HEK293 (cell line): Measurements from ENCODE around the gene IFFO2.

ENCODE experiments used
- CTCF ChIA-PET: fragments of 350-600 bp; formaldehyde crosslinking; extraction: SDS; loops from one replicate; lab custom pipeline; 2021; ENCODE audit warnings: antibody characterized with exemption; lab: Yijun Ruan, JAX
- POLR2A ChIA-PET: fragments of 300-600 bp; formaldehyde crosslinking; extraction: SDS; loops from one replicate; lab custom pipeline; 2020; ENCODE audit warnings: antibody characterized with exemption, inconsistent platforms; lab: Yijun Ruan, JAX
- H3K27ac ChIP-seq: fragments of 200-500 bp; sonication (Bioruptor generic); 2 replicates; pipeline ENCODE4 v1.5.1; 2014; ENCODE audit warnings: low read depth, low read length, control low read depth, inconsistent platforms; ENCODE audit errors: extremely low read depth
- H3K36me3 ChIP-seq, 2 experiments: fragments of 200-500 bp in 1 of 2; sonication (Bioruptor generic) in 1 of 2; 1 replicate in 1 of 2; 2 replicates in 1 of 2; pipeline ENCODE4 v1.5.1; 2014 to 2017; ENCODE audit warnings: inconsistent platforms in 2 of 2, low read length in 2 of 2; ENCODE audit not compliant: control insufficient read depth in 2 of 2, insufficient read depth in 1 of 2
- H3K4me1 ChIP-seq: fragments of 200-500 bp; sonication (Bioruptor generic); 2 replicates; pipeline ENCODE4 v1.5.1; 2014; ENCODE audit warnings: mild to moderate bottlenecking, low read length, inconsistent platforms; ENCODE audit not compliant: control insufficient read depth, insufficient read depth
- H3K4me3 ChIP-seq: 2 replicates; pipeline ENCODE4 v1.5.1; 2011; ENCODE audit warnings: low read depth, mild to moderate bottlenecking, control low read depth, low read length, moderate library complexity
- H3K9me3 ChIP-seq: fragments of 200-500 bp; sonication (Bioruptor generic); 2 replicates; pipeline ENCODE4 v1.5.1; 2014; ENCODE audit warnings: low read depth, low read length, inconsistent platforms; ENCODE audit not compliant: control insufficient read depth, insufficient read depth
- GLI2 ChIP-seq: fragments of 450-650 bp; formaldehyde crosslinking; IDR thresholded peaks from 2 replicates; pipeline ENCODE4; 2017; ENCODE audit warnings: missing biosample characterization, missing genetic modification characterization, low read depth, borderline replicate concordance
- HOXC10 ChIP-seq: sonication (generic); formaldehyde crosslinking; IDR thresholded peaks from 2 replicates; pipeline ENCODE4 v1.8.1; 2023; ENCODE audit warnings: mild to moderate bottlenecking, missing genetic modification reagents
- SP7 ChIP-seq: fragments of 450-650 bp; formaldehyde crosslinking; IDR thresholded peaks from 2 replicates; pipeline ENCODE4 v1.5.1; 2016; ENCODE audit warnings: missing biosample characterization, missing genetic modification characterization
- ZFP3 ChIP-seq: fragments of 450-650 bp; formaldehyde crosslinking; IDR thresholded peaks from 2 replicates; pipeline ENCODE4 v1.5.1; 2016; ENCODE audit warnings: low read depth, missing biosample characterization, missing genetic modification characterization
- ZNF140 ChIP-seq: fragments of 450-650 bp; formaldehyde crosslinking; IDR thresholded peaks from 2 replicates; pipeline ENCODE4 v1.5.1; 2016; ENCODE audit warnings: missing biosample characterization, missing genetic modification characterization
- ZNF404 ChIP-seq: fragments of 450-650 bp; formaldehyde crosslinking; IDR thresholded peaks from 2 replicates; pipeline ENCODE4 v1.5.1; 2017; ENCODE audit warnings: missing biosample characterization, missing genetic modification characterization
- ZNF473 ChIP-seq: fragments of 450-650 bp; formaldehyde crosslinking; IDR thresholded peaks from 2 replicates; pipeline ENCODE4 v1.5.1; 2017; ENCODE audit warnings: missing biosample characterization, missing genetic modification characterization
- ZNF48 ChIP-seq: fragments of 450-650 bp; formaldehyde crosslinking; IDR thresholded peaks from 2 replicates; pipeline ENCODE4 v1.5.1; 2016; ENCODE audit warnings: missing biosample characterization, missing genetic modification characterization
- ZNF558 ChIP-seq: fragments of 450-650 bp; formaldehyde crosslinking; IDR thresholded peaks from 2 replicates; pipeline ENCODE4 v1.5.1; 2016; ENCODE audit warnings: missing biosample characterization, missing genetic modification characterization
- ZNF677 ChIP-seq: fragments of 450-650 bp; IDR thresholded peaks from 2 replicates; pipeline ENCODE4 v1.5.0; 2018; ENCODE audit warnings: missing biosample characterization, mild to moderate bottlenecking, missing genetic modification characterization, moderate library complexity
- ZNF785 ChIP-seq: fragments of 450-650 bp; formaldehyde crosslinking; IDR thresholded peaks from 2 replicates; pipeline ENCODE4 v1.5.1; 2016; ENCODE audit warnings: missing biosample characterization, missing genetic modification characterization
- ZNF843 ChIP-seq: fragments of 450-650 bp; formaldehyde crosslinking; IDR thresholded peaks from 2 replicates; pipeline ENCODE4 v1.5.1; 2016; ENCODE audit warnings: missing biosample characterization, missing genetic modification characterization
- TF ChIP-seq, protein P1 (sequence below): fragments of 450-650 bp; formaldehyde crosslinking; IDR thresholded peaks from 2 replicates; pipeline ENCODE4 v1.5.1; 2016; ENCODE audit warnings: missing biosample characterization, missing genetic modification characterization, low read depth
- TF ChIP-seq, protein P2 (sequence below): fragments of 450-650 bp; formaldehyde crosslinking; IDR thresholded peaks from 2 replicates; pipeline ENCODE4 v1.5.1; 2016; ENCODE audit warnings: missing biosample characterization, missing genetic modification characterization
- TF ChIP-seq, protein P3 (sequence below): fragments of 450-650 bp; IDR thresholded peaks from 2 replicates; pipeline ENCODE4 v1.5.1; 2018; ENCODE audit warnings: missing biosample characterization, missing genetic modification characterization
- TF ChIP-seq, protein P4 (sequence below): fragments of 450-650 bp; formaldehyde crosslinking; IDR thresholded peaks from 2 replicates; pipeline ENCODE4 v1.5.0; 2017; ENCODE audit warnings: missing biosample characterization, missing genetic modification characterization, borderline replicate concordance
- TF ChIP-seq, protein P5 (sequence below): fragments of 450-650 bp; formaldehyde crosslinking; IDR thresholded peaks from 2 replicates; pipeline ENCODE4 v1.5.1; 2016; ENCODE audit warnings: missing biosample characterization, missing genetic modification characterization

The IFFO2 gene

DNA sequence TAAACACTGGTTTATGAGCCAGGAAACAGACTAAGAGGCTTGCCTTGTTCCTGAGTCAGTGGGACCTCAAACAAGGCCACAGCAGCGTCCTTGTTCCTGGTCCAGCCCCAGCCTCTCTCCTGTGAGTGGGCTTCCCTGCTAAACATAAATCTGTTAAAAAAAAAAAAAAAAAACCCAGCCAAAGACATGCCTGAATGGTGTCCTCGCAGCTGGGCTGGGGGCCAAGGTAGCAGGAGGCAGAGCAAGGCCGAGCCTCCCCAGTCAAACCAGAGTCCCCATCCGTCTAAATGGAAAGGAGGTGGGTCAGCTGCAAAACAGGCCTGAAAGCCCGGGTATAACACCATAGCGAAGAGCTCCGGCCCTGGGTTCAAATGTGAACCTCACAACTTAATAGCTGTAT is 18.1 kb upstream of the IFFO2 start:
- ChIA-PET POLR2A (interaction anchor here (2.2 kb wide), 1 partner anchor 19 kb away, joined by 6 read pairs; the partner anchor contains the start of gene IFFO2), CTCF (interaction anchor here (0.7 to 1.7 kb wide), 6 partner anchors 8 to 66 kb away, joined by 3 to 8 read pairs (median 4); no protein-coding TSS in a partner anchor)

DNA sequence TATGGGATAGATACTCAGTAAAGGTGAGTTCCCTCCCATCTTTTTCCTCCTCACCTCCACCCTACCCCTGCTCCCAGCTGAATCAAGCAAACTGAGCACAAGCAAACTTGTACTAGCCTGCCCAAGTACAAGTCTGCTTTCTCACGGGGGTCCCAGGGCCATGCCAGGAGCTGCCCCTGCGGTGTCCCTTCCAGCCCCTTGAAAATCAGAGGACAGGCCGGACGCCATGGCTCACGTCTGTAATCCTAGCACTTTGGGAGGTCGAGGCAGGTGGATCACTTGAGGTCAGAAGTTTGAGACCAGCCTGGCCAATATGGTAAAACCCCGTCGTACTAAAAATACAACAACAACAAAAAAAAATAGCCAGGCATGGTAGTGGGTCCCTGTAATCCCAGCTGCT is 17.5 kb upstream of the IFFO2 start:
- Histone ChIP-seq H3K36me3 (no peaks in the 10 kb centered on the region), H3K27ac (no peak overlapping the region), H3K4me1 (no peaks in the 10 kb centered on the region), H3K4me3 (no peak overlapping the region), H3K9me3 (no peaks in the 10 kb centered on the region)
- TF ChIP-seq ZNF843 (tag by site-specific recombination) (no peak), SP7 (tag by site-specific recombination) (no peak), ZNF558 (no peak), ZNF140 (tag by site-specific recombination) (no peak)
- POLR2A ChIA-PET: no interaction called here
- CTCF ChIA-PET: interaction anchor here (0.6 to 1.3 kb wide), 3 partner anchors 60 to 735 kb away, joined by 3 read pairs; no protein-coding TSS in a partner anchor

More for the DNA sequence above, 18.1 kb upstream of the IFFO2 start:
- TF ChIP-seq, protein P1, sequence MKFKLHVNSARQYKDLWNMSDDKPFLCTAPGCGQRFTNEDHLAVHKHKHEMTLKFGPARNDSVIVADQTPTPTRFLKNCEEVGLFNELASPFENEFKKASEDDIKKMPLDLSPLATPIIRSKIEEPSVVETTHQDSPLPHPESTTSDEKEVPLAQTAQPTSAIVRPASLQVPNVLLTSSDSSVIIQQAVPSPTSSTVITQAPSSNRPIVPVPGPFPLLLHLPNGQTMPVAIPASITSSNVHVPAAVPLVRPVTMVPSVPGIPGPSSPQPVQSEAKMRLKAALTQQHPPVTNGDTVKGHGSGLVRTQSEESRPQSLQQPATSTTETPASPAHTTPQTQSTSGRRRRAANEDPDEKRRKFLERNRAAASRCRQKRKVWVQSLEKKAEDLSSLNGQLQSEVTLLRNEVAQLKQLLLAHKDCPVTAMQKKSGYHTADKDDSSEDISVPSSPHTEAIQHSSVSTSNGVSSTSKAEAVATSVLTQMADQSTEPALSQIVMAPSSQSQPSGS (tag by site-specific recombination): no peak
- TF ChIP-seq ZNF48 (tag by site-specific recombination) (no peak), ZNF677 (tag by site-specific recombination) (no peak), GLI2 (no peak), ZFP3 (tag by site-specific recombination) (no peak), ZNF785 (no peak), ZNF473 (tag by site-specific recombination) (no peak), HOXC10 (no peak), ZNF404 (tag by site-specific recombination) (no peak)
- TF ChIP-seq, protein P2, sequence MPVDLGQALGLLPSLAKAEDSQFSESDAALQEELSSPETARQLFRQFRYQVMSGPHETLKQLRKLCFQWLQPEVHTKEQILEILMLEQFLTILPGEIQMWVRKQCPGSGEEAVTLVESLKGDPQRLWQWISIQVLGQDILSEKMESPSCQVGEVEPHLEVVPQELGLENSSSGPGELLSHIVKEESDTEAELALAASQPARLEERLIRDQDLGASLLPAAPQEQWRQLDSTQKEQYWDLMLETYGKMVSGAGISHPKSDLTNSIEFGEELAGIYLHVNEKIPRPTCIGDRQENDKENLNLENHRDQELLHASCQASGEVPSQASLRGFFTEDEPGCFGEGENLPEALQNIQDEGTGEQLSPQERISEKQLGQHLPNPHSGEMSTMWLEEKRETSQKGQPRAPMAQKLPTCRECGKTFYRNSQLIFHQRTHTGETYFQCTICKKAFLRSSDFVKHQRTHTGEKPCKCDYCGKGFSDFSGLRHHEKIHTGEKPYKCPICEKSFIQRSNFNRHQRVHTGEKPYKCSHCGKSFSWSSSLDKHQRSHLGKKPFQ: no peak
- TF ChIP-seq, protein P3, sequence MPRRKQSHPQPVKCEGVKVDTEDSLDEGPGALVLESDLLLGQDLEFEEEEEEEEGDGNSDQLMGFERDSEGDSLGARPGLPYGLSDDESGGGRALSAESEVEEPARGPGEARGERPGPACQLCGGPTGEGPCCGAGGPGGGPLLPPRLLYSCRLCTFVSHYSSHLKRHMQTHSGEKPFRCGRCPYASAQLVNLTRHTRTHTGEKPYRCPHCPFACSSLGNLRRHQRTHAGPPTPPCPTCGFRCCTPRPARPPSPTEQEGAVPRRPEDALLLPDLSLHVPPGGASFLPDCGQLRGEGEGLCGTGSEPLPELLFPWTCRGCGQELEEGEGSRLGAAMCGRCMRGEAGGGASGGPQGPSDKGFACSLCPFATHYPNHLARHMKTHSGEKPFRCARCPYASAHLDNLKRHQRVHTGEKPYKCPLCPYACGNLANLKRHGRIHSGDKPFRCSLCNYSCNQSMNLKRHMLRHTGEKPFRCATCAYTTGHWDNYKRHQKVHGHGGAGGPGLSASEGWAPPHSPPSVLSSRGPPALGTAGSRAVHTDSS (tag by site-specific recombination): no peak
- TF ChIP-seq, protein P4, sequence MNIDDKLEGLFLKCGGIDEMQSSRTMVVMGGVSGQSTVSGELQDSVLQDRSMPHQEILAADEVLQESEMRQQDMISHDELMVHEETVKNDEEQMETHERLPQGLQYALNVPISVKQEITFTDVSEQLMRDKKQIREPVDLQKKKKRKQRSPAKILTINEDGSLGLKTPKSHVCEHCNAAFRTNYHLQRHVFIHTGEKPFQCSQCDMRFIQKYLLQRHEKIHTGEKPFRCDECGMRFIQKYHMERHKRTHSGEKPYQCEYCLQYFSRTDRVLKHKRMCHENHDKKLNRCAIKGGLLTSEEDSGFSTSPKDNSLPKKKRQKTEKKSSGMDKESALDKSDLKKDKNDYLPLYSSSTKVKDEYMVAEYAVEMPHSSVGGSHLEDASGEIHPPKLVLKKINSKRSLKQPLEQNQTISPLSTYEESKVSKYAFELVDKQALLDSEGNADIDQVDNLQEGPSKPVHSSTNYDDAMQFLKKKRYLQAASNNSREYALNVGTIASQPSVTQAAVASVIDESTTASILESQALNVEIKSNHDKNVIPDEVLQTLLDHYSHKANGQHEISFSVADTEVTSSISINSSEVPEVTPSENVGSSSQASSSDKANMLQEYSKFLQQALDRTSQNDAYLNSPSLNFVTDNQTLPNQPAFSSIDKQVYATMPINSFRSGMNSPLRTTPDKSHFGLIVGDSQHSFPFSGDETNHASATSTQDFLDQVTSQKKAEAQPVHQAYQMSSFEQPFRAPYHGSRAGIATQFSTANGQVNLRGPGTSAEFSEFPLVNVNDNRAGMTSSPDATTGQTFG (tag by site-specific recombination): no peak
- TF ChIP-seq, protein P5, sequence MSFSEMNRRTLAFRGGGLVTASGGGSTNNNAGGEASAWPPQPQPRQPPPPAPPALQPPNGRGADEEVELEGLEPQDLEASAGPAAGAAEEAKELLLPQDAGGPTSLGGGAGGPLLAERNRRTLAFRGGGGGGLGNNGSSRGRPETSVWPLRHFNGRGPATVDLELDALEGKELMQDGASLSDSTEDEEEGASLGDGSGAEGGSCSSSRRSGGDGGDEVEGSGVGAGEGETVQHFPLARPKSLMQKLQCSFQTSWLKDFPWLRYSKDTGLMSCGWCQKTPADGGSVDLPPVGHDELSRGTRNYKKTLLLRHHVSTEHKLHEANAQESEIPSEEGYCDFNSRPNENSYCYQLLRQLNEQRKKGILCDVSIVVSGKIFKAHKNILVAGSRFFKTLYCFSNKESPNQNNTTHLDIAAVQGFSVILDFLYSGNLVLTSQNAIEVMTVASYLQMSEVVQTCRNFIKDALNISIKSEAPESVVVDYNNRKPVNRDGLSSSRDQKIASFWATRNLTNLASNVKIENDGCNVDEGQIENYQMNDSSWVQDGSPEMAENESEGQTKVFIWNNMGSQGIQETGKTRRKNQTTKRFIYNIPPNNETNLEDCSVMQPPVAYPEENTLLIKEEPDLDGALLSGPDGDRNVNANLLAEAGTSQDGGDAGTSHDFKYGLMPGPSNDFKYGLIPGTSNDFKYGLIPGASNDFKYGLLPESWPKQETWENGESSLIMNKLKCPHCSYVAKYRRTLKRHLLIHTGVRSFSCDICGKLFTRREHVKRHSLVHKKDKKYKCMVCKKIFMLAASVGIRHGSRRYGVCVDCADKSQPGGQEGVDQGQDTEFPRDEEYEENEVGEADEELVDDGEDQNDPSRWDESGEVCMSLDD: no peak
- Histone ChIP-seq H3K4me1 (no peaks in the 10 kb centered on the region), H3K27ac (no peak overlapping the region), H3K4me3 (no peak overlapping the region), H3K9me3 (no peaks in the 10 kb centered on the region), H3K36me3 (no peaks in the 10 kb centered on the region)
